ENCODE data around the gene OR2T11.
"Not testable (repeated sequence)": the region's sequence is repeated elsewhere in the genome, so short reads cannot be mapped to it uniquely, and the experiment has no call there.

OR2T11 gene

GRCh38 chr1:248634991-248635390, at the start of gene OR2T11:
TSS of gene OR2T11 (minus strand) at chr1:248635091. CDS start at chr1:248627128, 7,963 bp downstream.
- not testable (repeated sequence) for DNase-seq

GRCh38 chr1:248681651-248682050, 46.8 kb upstream of the OR2T11 start:
- no peak for DNase-seq

GRCh38 chr1:248670003-248670402, 35.1 kb upstream of the OR2T11 start:
- no peak for DNase-seq

- DNase-seq, result not testable (repeated sequence)
Measured at GRCh38 chr1:248663453-248664328, 28.8 kb upstream of the OR2T11 start.

GRCh38 chr1:248656797-248657196, 21.9 kb upstream of the OR2T11 start:
- not testable (repeated sequence) for DNase-seq

- not testable (repeated sequence) for DNase-seq
Measured at GRCh38 chr1:248655354-248655753, 20.5 kb upstream of the OR2T11 start, which contains the start of gene OR2T27. TSS of gene OR2T27 (minus strand) at chr1:248655528. CDS start at chr1:248650884, 4,644 bp downstream.

- not testable (repeated sequence) for DNase-seq
Measured at GRCh38 chr1:248648770-248649536, 14.1 kb upstream of the OR2T11 start.

GRCh38 chr1:248645178-248645577, 10.3 kb upstream of the OR2T11 start, which contains the start of gene OR2T35:
TSS of gene OR2T35 (minus strand) at chr1:248645278. CDS start at chr1:248639258, 6,020 bp downstream.
- DNase-seq, result not testable (repeated sequence)

GRCh38 chr1:248642971-248643651, 8.2 kb upstream of the OR2T11 start:
- not testable (repeated sequence) for DNase-seq

- not testable (repeated sequence) for DNase-seq
Measured at GRCh38 chr1:248641583-248641982, 6.7 kb upstream of the OR2T11 start.

- DNase-seq, result not testable (repeated sequence)
Measured at GRCh38 chr1:248640906-248641305, 6.0 kb upstream of the OR2T11 start.

GRCh38 chr1:248639652-248640051, 4.8 kb upstream of the OR2T11 start:
- DNase-seq, result not testable (repeated sequence)

GRCh38 chr1:248636612-248637011, 1.7 kb upstream of the OR2T11 start:
- not testable (repeated sequence) for DNase-seq

- no peak for DNase-seq
Measured at GRCh38 chr1:248631354-248632008, 3.4 kb downstream of the OR2T11 start.

- no peak for DNase-seq
Measured at GRCh38 chr1:248630551-248630950, 4.3 kb downstream of the OR2T11 start.

GRCh38 chr1:248627971-248628844, 6.7 kb downstream of the OR2T11 start:
- no peak for DNase-seq

- no peak for DNase-seq
Measured at GRCh38 chr1:248625971-248626370, 8.9 kb downstream of the OR2T11 start.

GRCh38 chr1:248625166-248625565, 9.7 kb downstream of the OR2T11 start:
- no peak for DNase-seq

GRCh38 chr1:248622570-248623001, 12.3 kb downstream of the OR2T11 start:
- peak; percentile 3 for DNase-seq

- no peak for DNase-seq
Measured at GRCh38 chr1:248621770-248622169, 13.1 kb downstream of the OR2T11 start.

GRCh38 chr1:248618878-248619277, 16.0 kb downstream of the OR2T11 start:
- no peak for DNase-seq
